Measurements from ENCODE around the gene CAPN9. TPM values are rescaled to one million over a fixed set of nuclear protein-coding genes. Genes with fewer than 3 reads are reported as not detected.

Gene CAPN9
- total RNA-seq, 1 experiment from 2014 or later = not detected

- Histone ChIP-seq H2AFZ (ENCODE audit: low read length) (peak overlapping the region; percentile 10; the same call in 1 of the 2 replicates), H3K9ac (ENCODE audit: low read length) (no peak overlapping the region), H3K36me3 (ENCODE audit: low read depth, low read length) (no peaks in the 10 kb centered on the region), H3K4me3 (ENCODE audit: low read length) (no peak overlapping the region), H3K27me3 (ENCODE audit: low read length) (no peaks in the 10 kb centered on the region), H3K9me2 (replicated peaks; ENCODE audit: low read length) (no peaks in the 10 kb centered on the region), H3K27ac (ENCODE audit: low read length) (no peak overlapping the region), H3K9me3 (ENCODE audit: low read length) (no peaks in the 10 kb centered on the region), H3K4me1 (ENCODE audit: insufficient read depth, low read length) (peaks cover 23% of the 10 kb centered on the region), H3F3A (ENCODE audit: low read length, unreplicated experiment) (no peaks in the 10 kb centered on the region), H3K79me2 (ENCODE audit: low read length) (no peaks in the 10 kb centered on the region), H3K4me2 (ENCODE audit: low read length) (peak overlapping the region; percentile 5), H4K20me1 (ENCODE audit: low read length) (no peaks in the 10 kb centered on the region)
- TF ChIP-seq CTCF (conservative IDR thresholded peaks at IDR 0.05; ENCODE audit: low read depth, low read length) (no peak), EZH2phosphoT487 (IDR thresholded peaks at IDR 0.05; ENCODE audit: borderline replicate concordance, low read length) (no peak), EZH2 (IDR thresholded peaks at IDR 0.05; ENCODE audit: low read length, unreplicated experiment) (no peak)
- intact Hi-C loops (cut with micrococcal nuclease) = loop anchor here (5.0 kb wide), 1 partner anchor 62 kb away; no protein-coding TSS in a partner anchor
- ATAC-seq = peak; percentile 53
- peak; percentile 79 for DNase-seq
- BruUV-seq (replicated peaks) = no TSS peak
- ChIA-PET CTCF (interaction anchor here (0.5 to 0.6 kb wide), 2 partner anchors 96 to 153 kb away, joined by 3 read pairs; no protein-coding TSS in a partner anchor), POLR2A (ENCODE audit: unreplicated experiment) (no interaction called here)
Observed at GRCh38 chr1:230744382-230744781, 2.8 kb upstream of the CAPN9 start.

- CTCF ChIA-PET = no interaction called here
- Histone ChIP-seq H3F3A (ENCODE audit: low read length, unreplicated experiment) (no peaks in the 10 kb centered on the region), H3K27ac (ENCODE audit: low read length) (no peak overlapping the region), H3K79me2 (ENCODE audit: low read length) (no peaks in the 10 kb centered on the region), H3K36me3 (ENCODE audit: low read depth, low read length) (no peaks in the 10 kb centered on the region), H3K4me3 (ENCODE audit: low read length) (no peak overlapping the region), H2AFZ (ENCODE audit: low read length) (no peak overlapping the region), H3K9me3 (ENCODE audit: low read length) (no peaks in the 10 kb centered on the region), H3K4me2 (ENCODE audit: low read length) (no peak overlapping the region), H3K4me1 (ENCODE audit: insufficient read depth, low read length) (peaks cover 25% of the 10 kb centered on the region), H3K9me2 (replicated peaks; ENCODE audit: low read length) (no peaks in the 10 kb centered on the region), H3K9ac (ENCODE audit: low read length) (no peak overlapping the region), H3K27me3 (ENCODE audit: low read length) (no peaks in the 10 kb centered on the region), H4K20me1 (ENCODE audit: low read length) (no peaks in the 10 kb centered on the region)
- TF ChIP-seq CTCF (conservative IDR thresholded peaks at IDR 0.05; ENCODE audit: low read depth, low read length) (no peak), EZH2 (IDR thresholded peaks at IDR 0.05; ENCODE audit: low read length, unreplicated experiment) (no peak), EZH2phosphoT487 (IDR thresholded peaks at IDR 0.05; ENCODE audit: borderline replicate concordance, low read length) (no peak)
- BruUV-seq (replicated peaks) = no TSS peak
- no peak for DNase-seq
- no peak for ATAC-seq
- POLR2A ChIA-PET (ENCODE audit: unreplicated experiment) = no interaction called here
- intact Hi-C loops (cut with micrococcal nuclease) = no loop called here
Observed at GRCh38 chr1:230745071-230745470, 2.1 kb upstream of the CAPN9 start.

GRCh38 chr1:230746617-230747016, 571 bp upstream of the CAPN9 start:
- CTCF ChIA-PET = no interaction called here
- H3F3A ChIP-seq (ENCODE audit: low read length, unreplicated experiment) = no peaks in the 10 kb centered on the region
- ATAC-seq = no peak

More at GRCh38 chr1:230746617-230747016, 571 bp upstream of the CAPN9 start:
- H3K36me3 ChIP-seq (ENCODE audit: low read depth, low read length) = no peaks in the 10 kb centered on the region
- no peak overlapping the region for H3K4me2 ChIP-seq (ENCODE audit: low read length)
- H3K9me3 ChIP-seq (ENCODE audit: low read length) = no peaks in the 10 kb centered on the region
- no peaks in the 10 kb centered on the region for H4K20me1 ChIP-seq (ENCODE audit: low read length)
- POLR2A ChIA-PET (ENCODE audit: unreplicated experiment) = interaction anchor here (0.6 kb wide), 1 partner anchor 14 kb away, joined by 4 read pairs; no protein-coding TSS in a partner anchor
- no peak overlapping the region for H3K27ac ChIP-seq (ENCODE audit: low read length)
- intact Hi-C loops (cut with micrococcal nuclease) = no loop called here
- H3K27me3 ChIP-seq (ENCODE audit: low read length) = no peaks in the 10 kb centered on the region
- H3K79me2 ChIP-seq (ENCODE audit: low read length) = no peaks in the 10 kb centered on the region
- H3K4me1 ChIP-seq (ENCODE audit: insufficient read depth, low read length) = peaks cover 40% of the 10 kb centered on the region
- no peak for TF ChIP-seq CTCF (conservative IDR thresholded peaks at IDR 0.05; ENCODE audit: low read depth, low read length)
- TF ChIP-seq EZH2 (IDR thresholded peaks at IDR 0.05; ENCODE audit: low read length, unreplicated experiment) = no peak
- TF ChIP-seq EZH2phosphoT487 (IDR thresholded peaks at IDR 0.05; ENCODE audit: borderline replicate concordance, low read length) = no peak
- H2AFZ ChIP-seq (ENCODE audit: low read length) = 0 out of 2 replicates have a peak overlapping the region, but pooled peaks have one; percentile 4
- H3K9me2 ChIP-seq (replicated peaks; ENCODE audit: low read length) = no peaks in the 10 kb centered on the region
- no TSS peak for BruUV-seq (replicated peaks)
- peak; percentile 36 for DNase-seq
- H3K9ac ChIP-seq (ENCODE audit: low read length) = no peak overlapping the region
- no peak overlapping the region for H3K4me3 ChIP-seq (ENCODE audit: low read length)
